ENCODE results near the gene PATZ1. TPM values are rescaled to one million over a fixed set of nuclear protein-coding genes. Genes with fewer than 3 reads are reported as not detected.

The PATZ1 gene
- polyA plus RNA-seq, 1 experiment, result 9.9 TPM

- no peak for TF ChIP-seq CTCF (IDR thresholded peaks at IDR 0.05; ENCODE audit: low read depth, low read length)
- Histone ChIP-seq H3K27ac (ENCODE audit: low read depth, low read length) (no peak overlapping the region), H3K27me3 (ENCODE audit: control insufficient read depth, insufficient read depth, low read length) (no peaks in the 10 kb centered on the region), H3K4me3 (ENCODE audit: low read depth, low read length) (no peak overlapping the region), H3K9me3 (ENCODE audit: control insufficient read depth, insufficient read depth, low read length) (no peaks in the 10 kb centered on the region)
- ChIA-PET CTCF (interaction anchor here (4.4 to 10.3 kb wide), 2 partner anchors 18 to 22 kb away, joined by 26 to 100 read pairs; no protein-coding TSS in a partner anchor), POLR2A (no interaction called here)
- DNase-seq (ENCODE audit: low read depth, low spot score), result no peak
These were observed 50.8 kb downstream of the PATZ1 start for GRCh38 chr22:31295360-31295759.

GRCh38 chr22:31292236-31292989, 53.7 kb downstream of the PATZ1 start, which contains the start of gene PIK3IP1:
Gene PIK3IP1 (minus strand): TSS chr22:31292488. CDS start chr22:31292344, 144 bp downstream.
- CTCF ChIA-PET, result interaction anchor here (0.5 to 2.7 kb wide), 21 partner anchors 8 to 1013 kb away, joined by 3 to 22 read pairs (median 4); partner anchors contain the start of gene SELENOM
- H3K27ac ChIP-seq (ENCODE audit: low read depth, low read length), result peak within 1 kb of the TSS; percentile 61
- peak; percentile 70 for DNase-seq (ENCODE audit: low read depth, low spot score)
- no peaks in the 10 kb centered on the region for H3K27me3 ChIP-seq (ENCODE audit: control insufficient read depth, insufficient read depth, low read length)
- no peaks in the 10 kb centered on the region for H3K9me3 ChIP-seq (ENCODE audit: control insufficient read depth, insufficient read depth, low read length)
- peak; percentile 55 for TF ChIP-seq CTCF (IDR thresholded peaks at IDR 0.05; ENCODE audit: low read depth, low read length)
- H3K4me3 ChIP-seq (ENCODE audit: low read depth, low read length), result peak within 1 kb of the TSS; percentile 87
- POLR2A ChIA-PET, result interaction anchor here (0.6 to 1.2 kb wide), 7 partner anchors 28 to 304 kb away, joined by 3 to 6 read pairs (median 3); partner anchors contain the start of genes LIMK2 and PATZ1

- Histone ChIP-seq H3K27ac (ENCODE audit: low read depth, low read length) (peak overlapping the region; percentile 61), H3K4me3 (ENCODE audit: low read depth, low read length) (peak overlapping the region; percentile 87), H3K27me3 (ENCODE audit: control insufficient read depth, insufficient read depth, low read length) (no peaks in the 10 kb centered on the region), H3K9me3 (ENCODE audit: control insufficient read depth, insufficient read depth, low read length) (no peaks in the 10 kb centered on the region)
- ChIA-PET CTCF (interaction anchor here (0.6 to 2.7 kb wide), 12 partner anchors 9 to 184 kb away, joined by 3 to 22 read pairs (median 4); partner anchors contain the start of gene SELENOM), POLR2A (interaction anchor here (0.6 to 1.2 kb wide), 5 partner anchors 29 to 79 kb away, joined by 3 to 6 read pairs (median 4); partner anchors contain the start of genes LIMK2 and PATZ1)
- no peak for TF ChIP-seq CTCF (IDR thresholded peaks at IDR 0.05; ENCODE audit: low read depth, low read length)
- no peak for DNase-seq (ENCODE audit: low read depth, low spot score)
These were observed 54.5 kb downstream of the PATZ1 start for GRCh38 chr22:31291481-31292235.

DNA sequence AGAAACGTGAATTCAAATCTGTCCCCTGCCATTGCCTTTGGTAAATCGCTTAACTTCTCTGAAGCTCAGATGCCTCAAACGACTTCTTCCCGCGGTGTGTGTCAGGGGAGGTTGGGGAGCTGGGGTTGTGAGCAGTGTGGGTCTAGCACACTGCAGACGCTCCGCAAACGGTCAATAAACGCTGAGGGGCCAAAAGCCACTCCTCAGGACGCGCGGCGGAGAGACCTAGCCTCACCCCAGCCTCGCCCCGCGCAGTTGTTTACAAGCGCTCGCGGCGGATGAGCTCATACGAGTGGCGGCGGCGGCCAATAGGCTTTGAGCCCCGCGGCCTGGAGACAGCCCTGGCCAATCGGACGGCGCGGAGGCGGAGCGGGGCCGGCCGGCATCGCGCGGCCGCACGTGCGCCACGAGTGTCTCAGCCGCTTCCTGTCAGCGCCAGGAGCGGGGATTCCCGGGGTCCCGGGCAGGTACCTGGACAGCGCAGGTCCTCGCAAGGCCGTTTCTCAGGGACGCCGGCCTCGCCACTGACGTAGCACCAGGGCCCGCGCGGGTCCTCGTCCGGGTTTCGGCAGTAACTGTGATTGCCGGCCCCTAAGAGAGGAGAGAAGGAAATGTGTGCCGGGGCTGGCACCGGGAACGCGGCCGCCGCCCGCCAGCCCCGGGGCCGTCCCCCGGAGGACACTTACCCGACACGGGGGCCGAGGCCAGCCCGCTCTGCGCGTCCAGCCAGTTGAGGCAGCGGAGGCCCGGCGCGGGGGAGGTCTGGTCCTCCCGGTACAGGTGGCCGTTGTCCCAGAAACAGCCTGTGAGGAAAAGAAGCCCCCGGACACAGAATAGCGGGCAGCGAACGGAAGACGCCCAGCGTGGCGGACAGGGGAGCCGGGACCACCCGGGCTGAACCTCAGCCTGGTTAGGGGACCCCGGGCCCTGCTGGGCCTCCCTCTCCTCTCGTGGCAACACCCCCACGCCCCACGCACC, 55.4 kb downstream of the PATZ1 start:
- no peak for TF ChIP-seq CTCF (IDR thresholded peaks at IDR 0.05; ENCODE audit: low read depth, low read length)
- CTCF ChIA-PET, result interaction anchor here (0.6 to 2.9 kb wide), 6 partner anchors 18 to 114 kb away, joined by 3 to 22 read pairs (median 3); partner anchors contain the start of gene LIMK2
- POLR2A ChIA-PET, result interaction anchor here (0.6 to 1.5 kb wide), 5 partner anchors 15 to 47 kb away, joined by 3 to 6 read pairs (median 3); no protein-coding TSS in a partner anchor
- peak overlapping the region; percentile 61 for H3K27ac ChIP-seq (ENCODE audit: low read depth, low read length)
- H3K27me3 ChIP-seq (ENCODE audit: control insufficient read depth, insufficient read depth, low read length), result no peaks in the 10 kb centered on the region
- H3K4me3 ChIP-seq (ENCODE audit: low read depth, low read length), result peak overlapping the region; percentile 87
- peak; percentile 57 for DNase-seq (ENCODE audit: low read depth, low spot score)
- H3K9me3 ChIP-seq (ENCODE audit: control insufficient read depth, insufficient read depth, low read length), result no peaks in the 10 kb centered on the region
